Muscle layer of duodenum (tissue), 2 donors: ENCODE results near the gene CCDC201.

Experiments used
- H3K27ac ChIP-seq: one replicate; pipeline ENCODE4 v1.7.0; 2013; ENCODE audit warnings: mild to moderate bottlenecking, low read length
- H3K27me3 ChIP-seq: one replicate; pipeline ENCODE4 v1.7.0; 2013; ENCODE audit warnings: low read depth, mild to moderate bottlenecking, control low read depth, low read length
- H3K36me3 ChIP-seq, 2 donors: one replicate each; pipeline ENCODE4 v1.7.0; 2013; ENCODE audit warnings: low read length in 2 of 2, control low read depth in 1 of 2, mild to moderate bottlenecking in 1 of 2; ENCODE audit not compliant: insufficient read depth in 2 of 2, control insufficient read depth in 1 of 2
- H3K4me1 ChIP-seq, 2 donors: one replicate each; pipeline ENCODE4 v1.7.0; 2013; ENCODE audit warnings: low read length in 2 of 2, mild to moderate bottlenecking in 2 of 2, control low read depth in 1 of 2, moderate library complexity in 1 of 2; ENCODE audit not compliant: insufficient read depth in 2 of 2, control insufficient read depth in 1 of 2
- H3K4me3 ChIP-seq, 2 donors: one replicate each; pipeline ENCODE4 v1.7.0; 2013; ENCODE audit warnings: low read length in 2 of 2, low read depth in 1 of 2, mild to moderate bottlenecking in 1 of 2
- H3K9me3 ChIP-seq, 2 donors: one replicate each; pipeline ENCODE4 v1.7.0; 2013; ENCODE audit warnings: low read length in 2 of 2, control low read depth in 1 of 2, mild to moderate bottlenecking in 1 of 2; ENCODE audit not compliant: control insufficient read depth in 1 of 2
- donor health status: healthy.

CCDC201 gene

DNA sequence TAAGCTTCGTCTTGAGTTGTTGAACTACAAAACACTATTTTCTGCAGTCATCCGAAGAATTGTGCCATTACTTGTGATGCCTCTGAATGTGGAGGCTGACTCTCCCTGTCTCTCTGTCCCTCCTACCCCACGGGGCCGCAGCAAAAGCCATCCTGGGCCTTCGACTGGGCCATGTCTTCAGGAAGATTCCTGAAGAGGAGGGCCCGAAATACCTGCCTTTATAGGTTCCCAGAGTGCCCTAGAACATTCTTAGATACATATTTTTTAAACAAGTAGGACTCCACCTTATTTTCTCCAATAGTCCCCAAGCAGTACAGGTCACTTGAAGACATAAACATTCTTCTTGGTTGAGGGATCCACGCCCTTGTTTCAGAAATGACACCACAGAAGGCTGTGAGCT is 40.1 kb upstream of the CCDC201 start:
- no peak overlapping the region for H3K4me3 ChIP-seq
- H3K27me3 ChIP-seq, result peaks cover 2% of the 10 kb centered on the region
- H3K9me3 ChIP-seq, result peaks cover 0 to 3% of the 10 kb centered on the region in 2 donors
- no peaks in the 10 kb centered on the region for H3K36me3 ChIP-seq
- H3K4me1 ChIP-seq, result no peaks in the 10 kb centered on the region
- no peak overlapping the region for H3K27ac ChIP-seq

DNA sequence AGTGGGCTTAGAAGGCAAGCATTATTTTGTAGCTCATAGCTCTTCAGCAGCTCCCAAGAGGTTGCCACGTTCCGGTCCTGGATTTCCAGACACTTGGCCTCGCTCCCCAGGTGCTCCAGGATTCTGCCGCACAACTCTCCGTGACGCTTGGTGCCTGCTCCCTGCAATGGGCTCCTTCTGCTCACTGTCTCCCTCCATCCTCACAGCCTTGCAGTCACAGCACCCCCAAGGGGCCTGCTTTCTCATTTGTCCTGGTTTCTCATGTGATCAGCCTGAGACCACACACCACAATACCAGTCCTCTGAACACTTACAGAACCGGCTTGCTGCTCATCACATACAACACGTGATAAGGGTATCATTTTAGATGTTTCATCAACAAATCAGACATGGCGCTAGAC is 38.4 kb upstream of the CCDC201 start:
- H3K4me1 ChIP-seq, result no peaks in the 10 kb centered on the region
- H3K27me3 ChIP-seq, result no peaks in the 10 kb centered on the region
- no peaks in the 10 kb centered on the region for H3K36me3 ChIP-seq
- H3K9me3 ChIP-seq, result peaks cover 0 to 3% of the 10 kb centered on the region in 2 donors
- H3K4me3 ChIP-seq, result no peak overlapping the region
- no peak overlapping the region for H3K27ac ChIP-seq

DNA sequence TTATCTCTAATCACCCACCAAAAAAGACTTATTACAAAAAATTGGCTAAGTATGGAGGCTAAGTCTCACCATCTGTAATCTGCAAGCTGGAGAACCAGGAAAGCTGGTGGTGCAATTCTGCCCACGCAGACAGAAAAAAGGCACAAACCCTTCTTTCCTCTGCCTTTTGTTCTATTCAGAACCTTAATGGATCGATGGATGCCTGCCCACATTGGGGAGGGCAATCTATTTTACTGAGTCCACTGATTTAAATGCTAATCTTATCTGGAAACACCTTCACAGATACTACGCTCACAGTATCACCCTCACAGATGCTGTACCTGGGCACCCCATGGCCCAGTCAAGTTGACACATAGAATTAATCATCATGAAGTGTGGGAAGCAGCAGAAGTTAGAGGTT is 38.0 kb upstream of the CCDC201 start:
- H3K4me3 ChIP-seq, result no peak overlapping the region
- no peaks in the 10 kb centered on the region for H3K36me3 ChIP-seq
- H3K9me3 ChIP-seq, result peaks cover 0 to 3% of the 10 kb centered on the region in 2 donors
- no peak overlapping the region for H3K27ac ChIP-seq
- no peaks in the 10 kb centered on the region for H3K27me3 ChIP-seq
- H3K4me1 ChIP-seq, result no peaks in the 10 kb centered on the region

DNA sequence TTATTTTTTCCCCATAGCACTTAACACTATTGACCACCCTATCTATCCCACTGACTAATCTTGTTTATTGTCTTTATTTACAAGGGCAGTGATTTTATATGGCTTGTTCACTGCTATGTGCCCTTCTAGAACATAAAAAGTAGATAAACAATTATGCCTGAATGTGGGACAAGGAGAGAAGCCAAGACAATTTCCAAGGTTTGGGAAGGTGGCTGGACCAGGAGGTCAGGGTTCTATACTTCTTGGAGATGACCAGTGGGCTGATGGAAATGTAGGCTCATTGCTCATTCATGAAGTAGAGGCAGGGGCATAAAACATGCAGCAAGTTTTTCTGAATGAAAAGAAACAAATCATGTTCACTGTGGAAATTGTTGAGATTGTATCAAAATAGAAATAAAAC is 36.7 kb upstream of the CCDC201 start:
- no peak overlapping the region for H3K27ac ChIP-seq
- H3K4me3 ChIP-seq, result no peak overlapping the region
- no peaks in the 10 kb centered on the region for H3K27me3 ChIP-seq
- no peaks in the 10 kb centered on the region for H3K4me1 ChIP-seq
- peaks cover 0 to 3% of the 10 kb centered on the region in 2 donors for H3K9me3 ChIP-seq
- H3K36me3 ChIP-seq, result no peaks in the 10 kb centered on the region

DNA sequence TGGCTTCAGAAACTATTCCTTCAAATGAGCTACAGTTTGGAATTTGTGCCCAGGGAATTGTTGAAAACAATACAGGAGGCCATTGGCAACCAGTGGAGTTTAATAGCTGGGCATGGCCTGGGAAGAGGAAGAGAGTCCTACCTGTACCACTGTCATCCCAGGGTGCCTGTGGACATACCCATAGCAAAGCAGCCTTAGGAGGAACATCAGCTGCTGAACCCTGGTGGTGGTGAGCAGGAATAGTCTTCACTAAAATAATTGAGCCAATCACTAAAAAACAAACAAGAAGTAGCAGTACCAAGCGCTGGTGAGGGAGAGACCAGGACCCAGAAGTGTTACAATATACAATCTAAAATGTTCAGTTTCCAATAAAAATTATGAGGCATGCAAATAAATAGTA is 29.9 kb upstream of the CCDC201 start:
- no peaks in the 10 kb centered on the region for H3K36me3 ChIP-seq
- H3K9me3 ChIP-seq, result peaks cover 0 to 5% of the 10 kb centered on the region in 2 donors
- no peaks in the 10 kb centered on the region for H3K4me1 ChIP-seq
- H3K27ac ChIP-seq, result no peak overlapping the region
- no peak overlapping the region for H3K4me3 ChIP-seq
- H3K27me3 ChIP-seq, result no peaks in the 10 kb centered on the region

DNA sequence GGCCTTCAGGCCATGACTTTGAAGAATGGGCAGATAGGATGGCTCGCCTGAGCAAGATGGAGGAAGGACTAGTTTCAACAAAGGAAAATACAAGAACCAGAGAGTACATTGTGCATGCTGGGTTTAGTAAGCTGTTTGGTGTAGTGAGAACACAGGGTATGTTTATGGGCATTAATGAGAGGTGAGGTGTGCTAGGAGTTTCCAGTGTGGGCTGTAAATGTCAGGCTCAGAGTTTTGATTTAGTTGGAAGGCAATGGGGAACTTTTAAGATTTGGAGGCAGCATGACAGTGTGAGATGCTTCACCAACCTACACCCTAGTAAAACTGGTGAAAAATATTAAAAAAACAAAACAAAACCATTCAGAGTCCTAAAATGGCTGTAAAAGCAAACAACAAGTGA is 28.7 kb upstream of the CCDC201 start:
- no peaks in the 10 kb centered on the region for H3K4me1 ChIP-seq
- H3K4me3 ChIP-seq, result no peak overlapping the region
- peaks cover 0 to 5% of the 10 kb centered on the region in 2 donors for H3K9me3 ChIP-seq
- no peak overlapping the region for H3K27ac ChIP-seq
- no peaks in the 10 kb centered on the region for H3K36me3 ChIP-seq
- H3K27me3 ChIP-seq, result no peaks in the 10 kb centered on the region

DNA sequence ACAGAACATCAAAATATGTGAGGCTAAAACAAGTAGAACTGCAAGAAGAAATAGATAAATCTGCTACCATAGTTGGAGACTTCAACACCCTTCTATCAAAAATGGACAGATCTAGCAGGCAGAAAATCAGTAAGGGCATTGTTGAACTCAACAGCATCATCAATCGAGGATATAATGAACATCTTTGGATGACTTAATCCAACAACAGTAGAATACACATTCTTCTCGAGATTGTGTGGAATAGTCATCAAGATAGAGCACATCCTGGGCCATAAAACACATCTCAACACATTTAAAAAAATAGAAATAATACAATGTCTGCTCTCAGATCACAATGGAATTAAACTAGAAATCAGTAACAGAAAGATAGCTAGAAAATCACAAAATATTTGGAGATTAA is 25.3 kb upstream of the CCDC201 start:
- Histone ChIP-seq H3K36me3 (no peaks in the 10 kb centered on the region), H3K4me1 (no peaks in the 10 kb centered on the region), H3K4me3 (no peak overlapping the region), H3K9me3 (peaks cover 0 to 5% of the 10 kb centered on the region in 2 donors), H3K27me3 (no peaks in the 10 kb centered on the region), H3K27ac (no peak overlapping the region)

DNA sequence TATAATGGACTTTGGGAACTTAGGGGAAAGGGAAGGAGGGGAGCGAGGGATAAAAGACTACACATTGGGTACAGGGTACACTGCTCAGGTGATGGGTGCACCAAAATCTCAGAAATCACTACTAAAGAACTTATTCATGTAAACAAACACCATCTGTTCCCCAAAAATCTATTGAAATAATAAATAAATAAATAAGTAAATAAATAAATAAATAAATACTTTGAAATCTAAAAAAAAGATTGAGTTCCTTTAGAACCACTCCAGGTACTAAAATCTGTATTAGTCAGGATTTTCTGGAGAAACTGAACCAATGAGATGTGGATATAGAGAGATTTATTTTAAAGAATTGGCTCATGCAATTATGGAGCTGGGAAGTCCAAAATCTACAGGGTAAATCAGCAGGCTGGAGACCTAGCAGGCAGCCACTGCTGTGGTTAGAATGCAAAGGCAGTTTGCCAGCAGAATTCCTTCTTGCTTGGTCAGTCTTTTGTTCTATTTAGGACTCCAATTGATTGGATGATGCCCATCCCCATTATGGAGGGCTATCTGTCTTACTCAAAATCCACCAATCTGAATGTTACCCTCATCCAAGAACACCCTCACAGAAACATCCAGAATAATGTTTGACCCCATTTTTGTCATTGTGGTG is 24.3 kb upstream of the CCDC201 start:
- Histone ChIP-seq H3K4me1 (no peaks in the 10 kb centered on the region), H3K9me3 (no peaks in the 10 kb centered on the region), H3K27me3 (no peaks in the 10 kb centered on the region)

DNA sequence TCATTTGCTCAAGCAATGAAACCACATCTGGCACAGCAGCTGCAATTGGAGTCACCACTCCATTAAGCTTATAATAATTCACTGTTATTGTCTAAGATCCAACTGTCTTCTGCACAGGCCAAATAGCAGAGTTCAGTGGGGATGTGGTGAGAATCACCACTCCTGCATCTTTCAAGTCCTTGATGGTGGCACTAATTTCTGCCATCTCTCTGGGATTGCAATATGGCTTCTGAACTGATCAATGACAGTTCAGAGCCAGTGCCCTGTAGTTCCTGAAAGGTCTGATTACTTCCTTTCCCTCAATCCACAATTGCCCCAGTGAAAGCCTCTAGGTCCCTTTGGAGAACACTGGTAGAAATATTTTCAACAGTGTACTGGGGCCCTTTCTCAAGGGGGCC is 21.8 kb upstream of the CCDC201 start:
- Histone ChIP-seq H3K27ac (no peak overlapping the region), H3K9me3 (no peaks in the 10 kb centered on the region), H3K4me1 (no peaks in the 10 kb centered on the region), H3K27me3 (peaks cover 12% of the 10 kb centered on the region), H3K4me3 (no peak overlapping the region), H3K36me3 (no peaks in the 10 kb centered on the region)

More for the DNA sequence above, 24.3 kb upstream of the CCDC201 start:
- no peak overlapping the region for H3K27ac ChIP-seq
- no peak overlapping the region for H3K4me3 ChIP-seq
- no peaks in the 10 kb centered on the region for H3K36me3 ChIP-seq

DNA sequence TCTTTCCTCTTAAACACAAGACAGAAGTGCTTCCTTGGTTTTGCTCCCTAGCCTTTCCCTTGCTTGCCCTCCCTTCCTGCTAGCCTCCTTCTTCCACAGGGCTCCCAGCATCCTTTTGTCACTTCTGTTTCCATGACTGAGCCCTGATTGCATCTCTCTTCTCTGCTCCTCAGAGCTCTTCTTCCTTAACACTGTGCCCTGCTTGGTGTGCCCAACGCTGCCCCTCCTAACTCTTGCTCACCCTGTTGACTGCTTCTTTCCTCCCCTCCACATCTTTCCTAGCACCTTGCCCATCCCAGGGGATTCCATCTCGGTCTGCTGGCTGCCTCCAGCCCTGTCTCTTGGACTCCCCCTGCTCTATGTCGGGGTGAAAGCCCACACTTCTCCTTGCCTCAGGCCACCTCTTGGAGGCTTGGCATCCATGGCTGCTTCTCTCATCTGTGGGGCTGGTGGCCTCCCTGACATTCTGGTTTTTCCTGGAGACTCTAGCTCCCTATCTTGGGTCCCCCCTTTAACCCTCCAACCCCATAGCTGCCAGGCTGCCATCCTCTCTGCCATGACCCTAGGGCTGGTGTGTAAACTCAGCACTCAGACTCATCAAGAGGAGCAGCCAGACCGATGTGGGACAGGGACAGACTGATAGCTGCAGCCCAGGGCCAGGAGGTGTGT is 21.2 kb upstream of the CCDC201 start:
- Histone ChIP-seq H3K4me3 (no peak overlapping the region), H3K9me3 (no peaks in the 10 kb centered on the region), H3K27ac (no peak overlapping the region), H3K4me1 (no peaks in the 10 kb centered on the region), H3K36me3 (no peaks in the 10 kb centered on the region), H3K27me3 (peaks cover 16% of the 10 kb centered on the region)

DNA sequence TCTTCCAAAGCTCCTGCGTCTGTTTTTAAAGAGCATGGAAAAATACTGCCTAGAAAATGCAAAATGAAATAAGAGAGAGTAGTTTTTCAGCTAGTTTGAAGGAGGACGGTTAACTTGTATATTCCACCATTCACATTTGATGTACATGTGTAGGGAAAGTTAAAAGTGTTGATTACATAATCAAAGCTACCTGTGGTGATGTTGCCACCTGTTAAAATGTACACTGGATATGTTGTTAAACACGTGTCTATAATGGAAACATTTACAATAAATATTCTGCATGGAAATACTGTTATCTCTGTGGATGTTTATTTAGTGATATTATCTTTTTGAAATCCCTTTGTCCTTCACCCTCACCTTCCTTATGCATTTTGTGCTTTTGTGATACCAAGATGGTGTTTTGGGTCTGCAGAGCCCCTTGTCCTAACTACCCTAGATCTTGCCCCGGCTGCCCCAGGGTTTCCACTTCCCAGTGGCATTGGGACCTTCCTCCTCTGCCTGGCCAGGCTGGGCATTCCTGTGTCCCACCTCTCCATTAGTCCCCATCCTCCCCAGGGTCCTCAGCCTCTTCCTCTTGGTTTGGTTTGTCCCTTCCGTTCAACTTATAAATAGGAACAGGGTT is 20.6 kb upstream of the CCDC201 start:
- Histone ChIP-seq H3K36me3 (no peaks in the 10 kb centered on the region), H3K4me3 (no peak overlapping the region), H3K9me3 (no peaks in the 10 kb centered on the region), H3K27me3 (peaks cover 18% of the 10 kb centered on the region), H3K27ac (no peak overlapping the region), H3K4me1 (peaks cover 0 to 6% of the 10 kb centered on the region in 2 donors)
